GM19455 (cell line): ENCODE results near the gene PPP6C.

Source experiments
- ATAC-seq: cut with Tn5 transposase; IDR thresholded peaks from one replicate; pipeline ENCODE4 v1.9.1; 2021; ENCODE audit not compliant: unreplicated experiment

Gene PPP6C

GRCh38 chr9:125099816-125100215, 89.8 kb downstream of the PPP6C start:
- ATAC-seq: no peak
